H1 (cell line): Measurements from ENCODE around the gene GLRX3. TPM values are rescaled to one million over a fixed set of nuclear protein-coding genes. Genes with fewer than 3 reads are reported as not detected.

Source experiments
- CTCF ChIA-PET: fragments of 300-600 bp; sonication (Branson Sonifier 250); formaldehyde crosslinking; loops from one replicate; lab custom pipeline; 2021; ENCODE audit not compliant: partially characterized antibody; lab: Charles Lee
- POLR2A ChIA-PET: fragments of 300-600 bp; sonication (Branson Sonifier 250); formaldehyde crosslinking; loops from one replicate; lab custom pipeline; 2021; ENCODE audit warnings: inconsistent platforms; ENCODE audit not compliant: partially characterized antibody; lab: Charles Lee
- DNase-seq, 2 experiments: peaks; one replicate each; pipeline versions ENCODE4 v3.0.0 to v3.0.0-alpha.2; 2010 to 2022; ENCODE audit warnings: low spot score in 2 of 2, low read depth in 1 of 2, mixed read lengths in 1 of 2
- FAIRE-seq: peaks from 2 replicates; lab custom pipeline; 2011; peaks lifted over from hg19 to GRCh38; lab: Jason Lieb, UNC
- H2AFZ ChIP-seq: 2 replicates; pipeline ENCODE4 v1.8.1; 2012; ENCODE audit warnings: low read length, inconsistent platforms
- H2AK5ac ChIP-seq: 2 replicates; pipeline ENCODE4 v1.6.1; 2013; ENCODE audit warnings: low read depth, low read length
- H2BK120ac ChIP-seq: replicated peaks from 2 replicates; pipeline ENCODE3; 2013; ENCODE audit warnings: low read depth, low read length, inconsistent platforms
- H2BK12ac ChIP-seq: 2 replicates; pipeline ENCODE4 v1.6.1; 2013; ENCODE audit warnings: low read depth, low read length
- H2BK15ac ChIP-seq: 2 replicates; pipeline ENCODE4 v1.6.1; 2013; ENCODE audit warnings: low read length
- H2BK20ac ChIP-seq: 2 replicates; pipeline ENCODE4 v1.6.1; 2013; ENCODE audit warnings: low read length
- H2BK5ac ChIP-seq: 2 replicates; pipeline ENCODE4 v1.6.1; 2013; ENCODE audit warnings: low read depth, low read length
- H3K14ac ChIP-seq: 2 replicates; pipeline ENCODE4 v1.6.1; 2013; ENCODE audit warnings: inconsistent platforms; ENCODE audit not compliant: insufficient read length
- H3K18ac ChIP-seq: 2 replicates; pipeline ENCODE4 v1.6.1; 2013; ENCODE audit warnings: low read length; ENCODE audit errors: extremely low read depth
- H3K23ac ChIP-seq: 2 replicates; pipeline ENCODE4 v1.6.1; 2013; ENCODE audit warnings: inconsistent platforms; ENCODE audit not compliant: insufficient read length
- H3K23me2 ChIP-seq: 2 replicates; pipeline ENCODE4 v1.6.1; 2013; ENCODE audit warnings: low read depth, low read length
- H3K27ac ChIP-seq: 2 replicates; pipeline ENCODE4 v1.6.1; 2011; ENCODE audit warnings: low read depth, low read length, inconsistent platforms
- H3K27me3 ChIP-seq, 4 experiments: replicated peaks in 1 of 4; 1 replicate in 1 of 4; 2 replicates in 3 of 4; pipeline versions ENCODE4 v1.6.1 to v1.8.1; 2011 to 2013; ENCODE audit warnings: low read length in 3 of 4, mild to moderate bottlenecking in 3 of 4, inconsistent platforms in 2 of 4, mixed read lengths in 2 of 4, moderate library complexity in 1 of 4; ENCODE audit not compliant: control insufficient read depth in 3 of 4, insufficient read depth in 3 of 4; ENCODE audit errors: extremely low read depth in 1 of 4
- H3K36me3 ChIP-seq, 4 experiments: 2 replicates each; pipeline versions ENCODE4 v1.6.1 to v1.8.1; 2011 to 2013; ENCODE audit warnings: mild to moderate bottlenecking in 4 of 4, low read length in 3 of 4, moderate library complexity in 2 of 4, control low read depth in 1 of 4, inconsistent platforms in 1 of 4; ENCODE audit not compliant: insufficient read depth in 4 of 4, control insufficient read depth in 2 of 4
- H3K4ac ChIP-seq: replicated peaks from 2 replicates; pipeline ENCODE3; 2013; ENCODE audit warnings: low read length, low read depth, mixed read lengths, inconsistent platforms; ENCODE audit not compliant: insufficient read length
- H3K4me1 ChIP-seq, 4 experiments: replicated peaks in 1 of 4; 1 replicate in 1 of 4; 2 replicates in 3 of 4; pipeline versions ENCODE4 v1.6.1 to v1.8.1; 2011 to 2013; ENCODE audit warnings: low read length in 3 of 4, inconsistent platforms in 2 of 4, mixed read lengths in 1 of 4; ENCODE audit not compliant: insufficient read depth in 4 of 4, control insufficient read depth in 3 of 4
- H3K4me2 ChIP-seq, 2 experiments: 2 replicates each; pipeline versions ENCODE4 v1.6.1 to v1.8.1; 2011 to 2013; ENCODE audit warnings: low read depth in 2 of 2, low read length in 2 of 2, control low read depth in 1 of 2, inconsistent platforms in 1 of 2, mild to moderate bottlenecking in 1 of 2; ENCODE audit not compliant: insufficient read depth in 1 of 2
- H3K4me3 ChIP-seq, 4 experiments: fragments of 200-600, 300-600 bp in 1 of 4; sonication (generic), shearing (Covaris generic), sonication (Bioruptor Twin) in 1 of 4; 2 replicates each; pipeline versions ENCODE4 v1.5.1 to v1.8.1; 2011 to 2016; ENCODE audit warnings: low read length in 4 of 4, low read depth in 3 of 4, control low read depth in 2 of 4, inconsistent platforms in 2 of 4, mild to moderate bottlenecking in 2 of 4, mixed read lengths in 1 of 4, moderate library complexity in 1 of 4; ENCODE audit not compliant: insufficient read depth in 2 of 4; ENCODE audit errors: extremely low read depth in 1 of 4
- H3K56ac ChIP-seq: replicated peaks from 2 replicates; pipeline ENCODE3; 2013; ENCODE audit warnings: low read depth, mild to moderate bottlenecking, mixed read lengths, low read length, inconsistent platforms; ENCODE audit not compliant: insufficient read length
- H3K79me1 ChIP-seq: 2 replicates; pipeline ENCODE4 v1.6.1; 2013; ENCODE audit warnings: low read depth, low read length, control low read depth
- H3K79me2 ChIP-seq, 2 experiments: 2 replicates each; pipeline versions ENCODE4 v1.6.1 to v1.8.1; 2012 to 2013; ENCODE audit warnings: low read length in 2 of 2, mild to moderate bottlenecking in 2 of 2, inconsistent platforms in 1 of 2; ENCODE audit not compliant: insufficient read depth in 2 of 2, control insufficient read depth in 1 of 2
- H3K9ac ChIP-seq, 4 experiments: replicated peaks in 1 of 4; 1 replicate in 1 of 4; 2 replicates in 3 of 4; pipeline versions ENCODE4 v1.6.1 to v1.8.1; 2011 to 2013; ENCODE audit warnings: low read depth in 3 of 4, low read length in 3 of 4, control low read depth in 2 of 4, mild to moderate bottlenecking in 2 of 4, moderate library complexity in 2 of 4, inconsistent platforms in 1 of 4; ENCODE audit errors: extremely low read depth in 1 of 4
- H3K9me3 ChIP-seq, 2 experiments: 2 replicates each; pipeline versions ENCODE4 v1.6.1 to v1.8.1; 2012 to 2013; ENCODE audit warnings: mild to moderate bottlenecking in 2 of 2, moderate library complexity in 2 of 2, control low read depth in 1 of 2, inconsistent platforms in 1 of 2, low read depth in 1 of 2, low read length in 1 of 2, mixed read lengths in 1 of 2; ENCODE audit not compliant: insufficient read depth in 2 of 2
- H4K20me1 ChIP-seq, 2 experiments: replicated peaks in 1 of 2; 2 replicates each; pipeline versions ENCODE3 to v1.8.1; 2011 to 2013; ENCODE audit warnings: inconsistent platforms in 2 of 2, low read length in 2 of 2, mild to moderate bottlenecking in 1 of 2; ENCODE audit not compliant: insufficient read depth in 2 of 2, control insufficient read depth in 1 of 2
- H4K5ac ChIP-seq: 2 replicates; pipeline ENCODE4 v1.6.1; 2013; ENCODE audit warnings: low read length, low read depth, mixed read lengths, inconsistent platforms; ENCODE audit not compliant: insufficient read length
- H4K8ac ChIP-seq: 2 replicates; pipeline ENCODE4 v1.8.0; 2013; ENCODE audit warnings: mild to moderate bottlenecking, moderate library complexity, low read length, inconsistent platforms; ENCODE audit not compliant: insufficient read depth; ENCODE audit errors: extremely low read depth
- H4K91ac ChIP-seq: replicated peaks from 2 replicates; pipeline ENCODE3; 2013; ENCODE audit warnings: low read length, mixed read lengths, inconsistent platforms; ENCODE audit not compliant: insufficient read length
- KDM4A ChIP-seq: IDR thresholded peaks from one replicate; pipeline ENCODE4 v1.7.1; 2012; ENCODE audit warnings: low read depth, mild to moderate bottlenecking, moderate library complexity, low read length, inconsistent platforms; ENCODE audit not compliant: severe bottlenecking
- RNF2 ChIP-seq: fragments of 200-900, 300-1000 bp; sonication (generic); IDR thresholded peaks from 2 replicates; pipeline ENCODE4 v1.7.1; 2016; ENCODE audit warnings: borderline replicate concordance, low read depth, mild to moderate bottlenecking, antibody characterized with exemption, low read length; ENCODE audit not compliant: poor library complexity, severe bottlenecking; ENCODE audit errors: missing control alignments
- TAF1 ChIP-seq: IDR thresholded peaks from 2 replicates; pipeline ENCODE4 v1.6.1; 2011; ENCODE audit warnings: mild to moderate bottlenecking, low read depth, low read length
- WGBS, 2 experiments: shearing (Covaris generic) in 1 of 2; methylation state at CpG; one replicate each; pipeline versions ENCODE4 v1.1.6 to v1.1.7; 2013 to 2015; ENCODE audit warnings: low lambda C conversion rate in 2 of 2, mixed read lengths in 2 of 2, inconsistent platforms in 1 of 2, low coverage in 1 of 2, missing lambda C conversion rate in 1 of 2; ENCODE audit not compliant: insufficient replicate concordance in 2 of 2, insufficient coverage in 1 of 2, insufficient read length in 1 of 2; ENCODE audit errors: extremely low coverage in 1 of 2, missing lambda C conversion rate in 1 of 2; 5-methylcytosine and 5-hydroxymethylcytosine counted together
- polyA plus RNA-seq, 7 experiments: library from polyadenylated mRNA; depleted of rRNA in 3 of 7; stranded (reverse) in 5 of 7; unstranded in 2 of 7; fragments of >200 nt in 5 of 7; fragments of 200-250 nt in 2 of 7; gene quantifications; 1 replicate in 5 of 7; 2 replicates in 1 of 7; 4 replicates in 1 of 7; pipeline versions ENCODE4 v1.2.1 to v1.2.3, GENCODE V29; 2011 to 2013; ENCODE audit warnings: missing spikeins in 2 of 7, mixed read lengths in 2 of 7
- total RNA-seq: library from RNA; stranded (reverse); fragmentation: NEBNext Ultra II Directional; extraction: Animal tissue kit (Norgen Biotek cat#: 25700); gene quantifications from 2 replicates; pipeline ENCODE4 v1.2.1, GENCODE V29; 2021

The GLRX3 gene
- total and polyA plus RNA-seq, 2 of the 8 experiments (the other 6 are each of a cell fraction or from before 2014, with no cell fraction given): 59.9 to 157 TPM

- H4K8ac ChIP-seq: peak overlapping the region; percentile 79; the same call in 1 of the 2 replicates
- H4K5ac ChIP-seq: peak overlapping the region; percentile 64
- H2BK5ac ChIP-seq: no peak overlapping the region
- H3K23me2 ChIP-seq: peaks cover 11% of the 10 kb centered on the region; the same call in 1 of the 2 replicates
- H4K91ac ChIP-seq: peak overlapping the region; percentile 54
- no peak overlapping the region for H2BK12ac ChIP-seq
- no peaks in the 10 kb centered on the region for H3K79me1 ChIP-seq
- POLR2A ChIA-PET: interaction anchor here (1.0 to 4.7 kb wide), 4 partner anchors 8 to 30 kb away, joined by 4 to 28 read pairs (median 8); partner anchors contain the start of gene C10orf143
- H3K9me3 ChIP-seq: no peaks in the 10 kb centered on the region
- peak overlapping the region; percentile 65 to 66 for H3K4me2 ChIP-seq
- no peak overlapping the region for H2AFZ ChIP-seq
- 34% methylated on average over 16 of the region's 17 CpGs; no CpG with 5 or more reads in 1 of the 2 experiments for WGBS, 2 experiments
- no peak overlapping the region for H3K4ac ChIP-seq
- no peak overlapping the region for H3K9ac ChIP-seq
- peaks cover 0 to 7% (median 4%) of the 10 kb centered on the region in 4 experiments; a peak in 3 of 7 replicates for H3K4me1 ChIP-seq
- H2BK20ac ChIP-seq: no peak overlapping the region
- CTCF ChIA-PET: interaction anchor here (1.0 to 2.6 kb wide), 2 partner anchors 8 to 10 kb away, joined by 3 to 12 read pairs; no protein-coding TSS in a partner anchor
- no peaks in the 10 kb centered on the region for H3K36me3 ChIP-seq
- H3K18ac ChIP-seq: no peak overlapping the region; the same call in 1 of the 2 replicates
- DNase-seq (no peak), FAIRE-seq (no peak)
- H2BK15ac ChIP-seq: no peak overlapping the region
- no peak overlapping the region for H3K14ac ChIP-seq
- H3K23ac ChIP-seq: no peak overlapping the region
- peak overlapping the region; percentile 83 to 96 (median 84) for H3K4me3 ChIP-seq
- peak; percentile 62 for TF ChIP-seq KDM4A
- TF ChIP-seq RNF2: no peak
- no peak for TF ChIP-seq TAF1
- H4K20me1 ChIP-seq: peaks cover 8 to 14% of the 10 kb centered on the region in 2 experiments
- H3K79me2 ChIP-seq: peaks cover 20 to 42% of the 10 kb centered on the region in 2 experiments
- no peak overlapping the region for H3K56ac ChIP-seq
- H2BK120ac ChIP-seq: peak overlapping the region; percentile 54
- 0 out of 7 replicates have a peak, but pooled peaks cover 0 to 4% (median 0%) of the 10 kb centered on the region in 4 experiments for H3K27me3 ChIP-seq
- no peak overlapping the region for H3K27ac ChIP-seq
- H2AK5ac ChIP-seq: no peak overlapping the region
Measured at GRCh38 chr10:130135676-130136225, 440 bp upstream of the GLRX3 start.
